HG03097 (cell line): ENCODE results near the gene ANKRD13B.
A peak's percentile ranks its signal among the peaks of the same experiment; 100 is the strongest.

Source experiments
- ATAC-seq: cut with Tn5 transposase; IDR thresholded peaks from one replicate; pipeline ENCODE4 v1.9.1; 2021; ENCODE audit not compliant: unreplicated experiment, low FRiP score

ANKRD13B gene

GRCh38 chr17:29593591-29594518, 923 bp downstream of the ANKRD13B start:
- no peak for ATAC-seq

DNA sequence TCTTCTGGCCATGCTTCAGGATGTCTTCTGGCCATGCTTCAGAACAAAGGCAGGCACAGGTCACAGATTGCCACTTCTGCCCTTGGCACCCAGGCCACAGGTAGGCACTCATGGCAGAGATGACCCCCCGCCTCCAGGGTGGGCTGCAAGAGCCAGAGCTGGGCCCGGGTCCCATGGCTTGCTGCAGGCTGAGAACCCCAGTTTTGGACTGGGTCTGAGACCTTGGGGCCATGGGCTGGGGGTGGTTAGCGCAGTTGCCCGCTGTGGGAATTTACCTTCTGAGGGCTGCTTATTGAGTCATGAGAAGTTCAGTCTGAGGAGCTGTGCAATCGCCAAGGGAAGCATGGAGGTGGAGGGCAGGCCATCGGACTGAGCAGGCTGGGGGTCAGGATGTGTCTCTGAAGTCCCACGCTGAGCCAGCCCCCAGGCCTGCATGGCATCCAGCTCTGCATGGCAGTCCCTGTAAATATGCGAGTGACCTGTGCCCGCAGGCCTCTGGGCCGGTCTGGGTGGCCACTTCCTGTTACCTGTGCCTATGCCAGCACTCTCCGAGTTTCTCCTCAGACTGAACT, 1.7 kb downstream of the ANKRD13B start:
- no peak for ATAC-seq

DNA sequence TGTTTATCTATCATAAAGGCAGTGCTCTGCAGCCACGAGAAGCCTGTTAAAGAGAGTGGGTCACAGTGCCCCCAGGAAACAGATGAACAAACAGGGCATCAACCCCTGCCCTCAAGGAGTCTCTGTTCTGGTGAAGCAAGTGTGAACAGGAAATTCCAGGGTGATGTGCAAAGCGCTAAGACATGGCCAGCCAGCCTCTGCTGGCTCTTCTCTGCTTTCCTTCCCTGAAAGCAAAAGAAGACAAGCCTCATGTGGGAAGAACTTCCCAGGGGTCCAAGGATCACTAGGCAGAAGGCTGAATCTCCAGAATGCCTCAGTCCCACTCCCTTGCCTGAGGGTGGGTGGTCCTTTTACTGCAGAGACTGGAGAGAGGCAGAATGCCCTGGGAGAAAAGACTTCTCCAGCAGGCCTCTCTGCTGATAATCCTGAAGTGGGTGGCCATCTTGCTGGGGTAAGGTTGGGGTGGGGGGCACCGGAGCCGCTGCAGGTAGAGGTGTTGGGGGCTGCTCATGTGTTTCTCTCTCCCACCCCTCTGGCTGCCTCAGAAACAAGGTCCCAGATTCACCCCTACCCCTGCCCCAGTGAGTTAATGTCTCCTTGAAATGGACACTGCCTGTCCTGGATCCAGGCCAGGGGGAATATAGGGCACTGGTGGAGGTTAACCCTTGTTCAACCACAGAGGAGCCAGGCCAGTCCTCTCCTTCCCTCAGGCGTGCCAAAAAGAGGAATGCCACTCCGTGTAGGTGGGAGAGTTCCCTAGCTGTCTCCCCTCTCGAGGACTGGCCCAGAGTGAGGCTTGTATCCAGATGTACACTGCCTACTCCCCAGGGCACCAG, 2.4 kb downstream of the ANKRD13B start:
- ATAC-seq, result no peak

DNA sequence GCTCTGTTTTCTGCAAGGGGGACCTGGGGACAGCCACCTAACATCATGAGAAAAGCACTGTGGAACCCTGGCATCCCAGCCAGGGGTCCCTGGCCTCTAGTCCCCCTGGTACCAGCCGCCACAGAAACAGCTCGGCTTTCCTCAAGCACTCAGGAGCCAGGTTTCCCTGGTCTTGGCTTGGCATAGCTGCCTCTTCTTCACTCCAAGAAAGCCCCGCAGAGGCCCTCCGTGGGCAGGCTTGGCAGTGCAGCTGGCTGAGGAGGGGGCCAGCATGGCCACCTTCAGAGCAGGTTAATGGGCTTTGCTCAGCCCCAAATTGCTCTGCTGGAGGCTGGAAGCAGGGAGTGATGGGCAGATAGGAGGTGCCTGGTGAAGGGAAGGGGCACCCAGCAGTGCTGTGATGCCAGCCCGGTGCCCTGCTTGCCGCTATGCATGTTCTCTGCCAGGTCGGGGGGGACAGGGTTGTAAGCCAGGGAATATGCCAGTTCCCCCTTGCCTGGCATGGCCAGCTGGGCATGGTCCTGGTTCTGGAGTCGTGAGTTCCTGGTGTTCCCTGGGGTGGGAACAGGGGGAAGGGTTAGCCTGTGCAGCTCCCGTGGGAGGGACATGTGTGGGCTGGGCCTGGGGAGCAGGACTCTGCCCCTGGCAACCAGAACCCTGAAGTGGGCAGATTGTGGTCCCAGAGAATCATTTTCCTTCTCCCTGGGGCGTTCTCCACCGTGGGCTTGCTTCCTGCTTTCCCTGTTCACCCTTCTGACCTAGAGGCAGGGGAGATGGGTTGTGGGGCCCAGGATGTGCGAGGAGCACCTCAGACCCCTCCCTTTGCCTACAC, 3.2 kb downstream of the ANKRD13B start:
- no peak for ATAC-seq

DNA sequence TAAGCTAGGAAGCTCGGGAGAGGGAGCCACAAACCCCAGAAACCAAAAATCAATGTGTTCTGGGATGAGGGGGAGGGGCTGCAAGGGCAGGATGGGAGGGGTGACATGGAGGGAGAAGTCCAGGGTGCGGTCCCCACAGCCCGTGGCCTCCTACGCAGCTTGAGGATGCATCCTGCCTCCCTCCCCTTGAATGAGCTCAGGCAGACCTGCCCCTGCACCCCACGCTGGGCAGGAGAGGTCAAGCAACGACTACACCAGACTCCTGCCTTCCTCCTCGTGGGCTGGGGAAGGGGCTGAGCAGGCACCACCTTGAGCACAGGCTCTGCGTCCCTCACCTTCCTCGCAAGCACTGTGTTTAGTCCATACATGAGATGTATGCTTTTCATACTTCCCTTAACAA, 3.9 kb downstream of the ANKRD13B start:
- ATAC-seq, result no peak

DNA sequence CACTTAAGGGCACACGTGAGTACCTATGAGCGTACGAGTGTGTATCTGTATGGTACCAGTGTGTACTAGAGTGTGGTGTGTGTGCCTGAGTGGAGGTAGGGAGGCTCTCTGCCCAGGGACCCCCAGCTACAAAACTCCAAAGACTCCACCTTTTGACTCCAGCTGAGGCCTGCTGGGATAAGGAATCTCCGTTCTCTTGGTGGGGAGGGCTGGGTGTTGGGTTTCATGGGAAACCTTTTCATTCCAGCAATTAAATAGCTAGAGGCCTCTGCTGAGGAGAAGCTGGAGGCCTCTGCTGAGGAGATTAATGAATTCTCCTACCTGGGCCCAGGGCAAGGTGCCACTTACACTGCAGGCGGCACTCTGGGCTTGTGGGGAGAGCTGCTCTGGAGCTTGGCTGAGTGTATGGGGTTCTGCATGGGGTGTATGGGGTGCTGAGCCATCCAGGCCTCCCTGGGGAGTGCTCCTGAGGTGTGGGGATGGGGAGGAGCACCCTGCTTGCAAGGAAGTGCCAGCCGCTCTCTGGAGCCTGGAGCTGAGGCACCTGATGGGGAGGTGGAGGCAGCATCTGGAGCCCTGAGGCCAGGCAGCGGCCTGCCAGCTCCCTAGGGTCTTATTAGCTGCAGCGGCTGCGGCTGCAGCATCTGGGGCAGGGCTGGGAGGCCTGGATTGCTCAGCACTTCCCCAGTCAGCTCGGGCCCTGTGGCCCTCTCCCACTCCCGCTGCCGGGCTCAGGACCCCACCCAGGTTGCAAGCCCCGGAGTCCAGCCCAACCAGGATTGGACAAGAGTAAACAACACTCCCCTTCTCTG, 4.6 kb downstream of the ANKRD13B start:
- ATAC-seq, result no peak

- no peak for ATAC-seq
These were observed 10.3 kb downstream of the ANKRD13B start for GRCh38 chr17:29603109-29603674.

- no peak for ATAC-seq
These were observed 14.7 kb downstream of the ANKRD13B start for GRCh38 chr17:29607557-29608195.

- no peak for ATAC-seq
These were observed 16.1 kb downstream of the ANKRD13B start for GRCh38 chr17:29608986-29609385.

DNA sequence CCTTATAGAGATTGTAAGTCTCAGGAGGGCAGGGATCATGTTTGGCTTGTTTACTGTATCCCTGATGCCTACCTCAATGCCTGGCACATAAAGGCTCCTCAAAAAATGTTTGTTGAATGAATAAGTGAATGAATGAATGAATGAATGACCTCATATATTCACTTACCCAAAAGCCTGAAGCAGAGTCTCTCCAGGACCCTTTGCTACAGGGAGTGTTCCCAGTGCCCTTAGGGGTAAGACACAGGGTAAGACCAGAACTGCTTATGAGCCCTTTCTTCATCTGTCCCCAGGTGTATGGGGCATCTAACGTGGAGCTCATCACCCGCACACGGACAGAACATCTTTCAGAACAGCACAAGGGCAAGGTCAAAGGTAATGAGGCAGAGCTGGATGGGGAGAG, 17.5 kb downstream of the ANKRD13B start:
- no peak for ATAC-seq

DNA sequence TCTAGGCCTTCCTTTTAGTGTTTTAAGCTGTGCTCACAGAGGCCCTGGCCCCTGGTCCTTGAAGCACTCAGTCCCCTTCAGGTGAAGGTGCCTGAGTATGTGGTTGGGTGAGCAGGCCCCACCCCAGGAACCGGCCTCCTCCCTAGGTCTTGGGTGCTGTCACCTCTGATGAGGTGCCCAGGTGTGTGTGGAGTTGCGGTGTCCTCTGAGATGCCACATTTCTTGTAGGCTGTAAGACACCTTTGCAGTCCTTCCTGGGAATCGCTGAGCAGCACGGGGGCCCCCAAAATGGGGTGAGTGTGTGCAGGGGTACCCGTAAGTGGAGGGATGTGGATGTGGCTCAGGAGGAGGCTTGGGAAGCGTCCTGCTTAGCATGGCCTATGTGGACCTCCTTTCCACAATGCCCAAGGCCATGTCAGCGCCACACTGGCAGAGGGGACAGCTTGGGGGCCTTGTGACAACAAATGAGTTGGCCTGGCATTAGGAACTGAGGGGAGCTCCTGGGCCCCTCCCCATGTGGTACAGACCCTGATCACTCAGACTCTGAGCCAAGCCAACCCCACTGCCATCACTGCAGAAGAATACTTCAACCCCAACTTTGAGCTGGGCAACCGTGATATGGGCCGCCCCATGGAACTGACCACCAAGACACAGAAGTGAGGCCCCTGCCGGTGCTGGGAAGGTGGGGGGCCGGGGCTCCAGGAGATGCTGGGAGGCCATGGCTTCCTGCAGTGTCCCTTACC, 18.6 kb downstream of the ANKRD13B start:
- ATAC-seq, result no peak

- no peak for ATAC-seq
These were observed 19.1 kb downstream of the ANKRD13B start for GRCh38 chr17:29612094-29612403.

DNA sequence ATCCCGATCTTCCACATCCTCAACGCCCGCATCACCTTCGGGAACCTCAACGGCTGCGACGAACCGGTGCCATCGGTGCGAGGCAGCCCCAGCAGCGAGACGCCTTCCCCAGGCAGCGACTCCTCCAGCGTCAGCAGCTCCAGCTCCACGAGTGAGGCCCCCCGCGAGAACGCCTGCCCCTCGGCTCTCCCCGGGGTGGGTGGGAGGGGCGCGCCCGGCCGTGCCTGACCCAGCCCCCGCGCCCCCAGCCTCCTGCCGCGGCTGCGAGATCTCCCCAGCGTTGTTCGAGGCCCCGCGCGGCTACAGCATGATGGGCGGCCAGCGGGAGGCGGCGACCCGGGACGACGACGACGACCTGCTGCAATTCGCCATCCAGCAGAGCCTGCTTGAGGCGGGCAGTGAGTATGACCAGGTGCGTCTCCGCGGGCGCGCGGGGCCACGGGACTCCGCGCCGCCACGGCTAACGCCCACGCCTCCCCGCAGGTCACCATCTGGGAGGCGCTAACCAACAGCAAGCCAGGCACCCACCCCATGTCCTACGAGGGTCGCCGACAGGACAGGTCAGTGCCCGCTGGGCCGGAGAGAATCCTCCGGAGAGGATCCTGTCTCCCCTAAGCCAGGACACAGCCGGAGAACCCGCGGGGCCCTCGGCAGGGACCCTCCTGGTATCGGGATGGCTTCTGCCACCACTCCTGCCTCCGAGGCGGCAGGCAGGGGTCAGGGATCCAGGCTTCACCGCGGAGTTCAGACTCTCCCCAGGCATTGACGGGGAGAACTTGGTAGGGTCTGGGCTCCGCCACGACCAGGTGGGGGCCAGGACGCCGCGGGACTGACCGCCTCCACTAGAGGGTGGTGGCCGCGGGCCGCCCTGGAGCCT, 19.7 kb downstream of the ANKRD13B start:
- no peak for ATAC-seq

- peak; percentile 36 for ATAC-seq
These were observed 20.5 kb downstream of the ANKRD13B start for GRCh38 chr17:29613352-29613837.

- ATAC-seq, result peak; percentile 4
These were observed 20.9 kb downstream of the ANKRD13B start for GRCh38 chr17:29613856-29614255.

DNA sequence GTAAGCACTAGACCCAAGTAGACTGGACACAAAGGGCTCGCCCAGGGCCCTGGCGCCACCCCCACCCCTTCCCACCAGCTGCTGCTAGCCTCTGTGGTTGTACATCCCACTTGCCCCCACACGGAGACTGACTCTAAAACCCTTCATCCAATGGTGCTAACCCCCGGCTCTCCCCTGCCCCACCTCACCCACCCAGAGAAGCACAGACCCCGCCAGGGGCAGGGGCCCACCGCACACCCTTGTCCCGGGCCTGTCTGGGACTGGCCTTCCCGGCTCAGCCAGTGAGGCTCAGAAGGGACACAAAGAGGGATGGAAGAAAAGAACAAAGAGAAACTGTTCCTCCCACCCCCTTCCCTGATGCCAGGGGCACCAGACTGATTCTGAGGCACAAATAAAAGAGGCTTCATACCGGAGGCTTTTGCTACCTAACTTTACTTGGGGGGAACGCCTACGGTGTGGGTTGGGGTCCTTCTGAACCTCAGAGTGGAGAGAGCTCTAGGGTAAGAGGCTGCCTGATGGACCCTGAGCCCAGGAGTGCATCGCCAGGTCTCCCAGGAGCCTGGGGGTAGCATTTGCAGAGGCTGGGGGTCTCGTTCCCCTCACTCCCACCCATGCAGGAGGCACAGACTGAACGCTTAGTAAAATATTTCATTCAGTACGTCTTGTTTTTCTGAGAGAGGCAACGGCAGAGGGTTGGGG, 21.6 kb downstream of the ANKRD13B start:
- ATAC-seq, result no peak

DNA sequence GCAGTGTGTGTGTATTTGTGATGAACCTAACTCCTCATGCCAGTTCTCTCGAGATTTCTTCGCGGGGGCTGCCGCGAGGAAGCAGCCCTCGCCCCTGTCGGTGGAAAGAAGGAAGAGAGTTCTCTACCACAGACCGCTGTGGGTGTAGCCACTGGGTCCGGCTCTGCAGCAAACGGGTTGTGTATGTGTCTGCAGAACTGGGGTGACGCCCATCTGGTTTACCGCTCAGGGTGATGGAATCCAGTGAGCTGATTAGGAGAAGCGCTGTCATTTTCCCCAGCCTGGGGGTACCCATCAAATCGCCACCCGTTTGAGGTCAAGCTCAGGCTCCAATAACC, 22.1 kb downstream of the ANKRD13B start:
- no peak for ATAC-seq
